Keratinocyte (primary cell): ENCODE results near the gene RRAS. TPM values are rescaled to one million over a fixed set of nuclear protein-coding genes. Genes with fewer than 3 reads are reported as not detected.

ENCODE experiments used
- DNase-seq: peaks from one replicate; pipeline ENCODE4 v3.0.0-alpha.2; 2011; ENCODE audit warnings: low read depth, missing footprints, low spot score
- FAIRE-seq: peaks from 2 replicates; lab custom pipeline; 2011; peaks lifted over from hg19 to GRCh38; lab: Jason Lieb, UNC
- H2AFZ ChIP-seq: 2 replicates; pipeline ENCODE4 v1.6.0; 2012; ENCODE audit warnings: low read length, control low read depth, inconsistent platforms; ENCODE audit not compliant: control insufficient read depth
- H3K27ac ChIP-seq: 2 replicates; pipeline ENCODE4 v1.5.1; 2011; ENCODE audit warnings: low read length; ENCODE audit not compliant: control insufficient read depth, insufficient read depth
- H3K27me3 ChIP-seq: 3 replicates; pipeline ENCODE4 v1.6.0; 2011; ENCODE audit warnings: low read length; ENCODE audit not compliant: control insufficient read depth, insufficient read depth; ENCODE audit errors: extremely low read depth
- H3K36me3 ChIP-seq, 2 experiments: 2 replicates in 1 of 2; 3 replicates in 1 of 2; pipeline ENCODE4 v1.5.1; 2011; ENCODE audit warnings: low read length in 2 of 2, mild to moderate bottlenecking in 1 of 2; ENCODE audit not compliant: control insufficient read depth in 2 of 2, insufficient read depth in 2 of 2; ENCODE audit errors: extremely low read depth in 1 of 2
- H3K4me1 ChIP-seq: 3 replicates; pipeline ENCODE4 v1.5.1; 2011; ENCODE audit warnings: low read length; ENCODE audit not compliant: control insufficient read depth, insufficient read depth; ENCODE audit errors: extremely low read depth
- H3K4me2 ChIP-seq: 3 replicates; pipeline ENCODE4 v1.6.0; 2011; ENCODE audit warnings: low read depth, low read length; ENCODE audit not compliant: control insufficient read depth, insufficient read depth; ENCODE audit errors: extremely low read depth
- H3K4me3 ChIP-seq, 3 experiments: fragments of 200-600 bp in 1 of 3; sonication (generic) in 1 of 3; 2 replicates in 2 of 3; 3 replicates in 1 of 3; pipeline ENCODE4 v1.5.1; 2011 to 2016; ENCODE audit warnings: low read length in 3 of 3, mild to moderate bottlenecking in 3 of 3, control low read depth in 2 of 3, inconsistent platforms in 1 of 3, low read depth in 1 of 3, mixed read lengths in 1 of 3, mixed run types in 1 of 3, moderate library complexity in 1 of 3; ENCODE audit not compliant: control insufficient read depth in 2 of 3, insufficient read depth in 2 of 3; ENCODE audit errors: extremely low read depth in 1 of 3
- H3K79me2 ChIP-seq: 2 replicates; pipeline ENCODE4 v1.6.0; 2012; ENCODE audit warnings: low read length; ENCODE audit not compliant: control insufficient read depth, insufficient read depth
- H3K9ac ChIP-seq: 3 replicates; pipeline ENCODE4 v1.6.0; 2011; ENCODE audit warnings: low read length; ENCODE audit not compliant: control insufficient read depth, insufficient read depth; ENCODE audit errors: extremely low read depth
- H3K9me1 ChIP-seq: 3 replicates; pipeline ENCODE4 v1.6.0; 2011; ENCODE audit warnings: low read length; ENCODE audit not compliant: control insufficient read depth, insufficient read depth; ENCODE audit errors: extremely low read depth
- H3K9me3 ChIP-seq: 2 replicates; pipeline ENCODE4 v1.5.1; 2012; ENCODE audit warnings: low read depth, low read length; ENCODE audit not compliant: control insufficient read depth
- H4K20me1 ChIP-seq: 3 replicates; pipeline ENCODE4 v1.6.0; 2011; ENCODE audit warnings: low read length; ENCODE audit not compliant: control insufficient read depth, insufficient read depth; ENCODE audit errors: extremely low read depth
- EZH2 ChIP-seq: IDR thresholded peaks from one replicate; pipeline ENCODE4 v1.6.1; 2012; ENCODE audit warnings: inconsistent platforms, mild to moderate bottlenecking, low read length, moderate library complexity
- dilution Hi-C: fragments of 300-500 bp; cut with MboI; formaldehyde crosslinking; loops from one replicate; pipeline ENCODE4 v1.7.0; 2020; ENCODE audit warnings: low sequenced_read_pairs; ENCODE audit not compliant: extremely low pct_ligation_motif_present
- polyA plus RNA-seq, 5 experiments: library from polyadenylated mRNA; depleted of rRNA in 3 of 5; stranded (reverse) in 3 of 5; stranded (forward) in 1 of 5; unstranded in 1 of 5; fragments of >200 nt; gene quantifications; 1 replicate in 1 of 5; 2 replicates in 3 of 5; 3 replicates in 1 of 5; pipeline versions ENCODE4 v1.2.1 to v1.2.3, GENCODE V29; 2011 to 2012; ENCODE audit warnings: missing spikeins in 2 of 5, low read depth in 1 of 5, low replicate concordance in 1 of 5
- TF ChIP-seq, protein P1 (sequence below), 3 experiments: IDR thresholded peaks in 1 of 3; conservative IDR thresholded peaks in 1 of 3; optimal IDR thresholded peaks in 1 of 3; 2 replicates in 2 of 3; 3 replicates in 1 of 3; pipeline versions ENCODE3 to v1.5.1; 2011; ENCODE audit warnings: low read length in 3 of 3, mild to moderate bottlenecking in 3 of 3, moderate library complexity in 2 of 3, control low read depth in 1 of 3, inconsistent platforms in 1 of 3; ENCODE audit not compliant: insufficient read depth in 2 of 3; ENCODE audit errors: extremely low read depth in 1 of 3

The RRAS gene
- polyA plus RNA-seq, 1 donor (not counting 4 experiments of a cell fraction or from before 2014, with no cell fraction given): 98.1 TPM

DNA sequence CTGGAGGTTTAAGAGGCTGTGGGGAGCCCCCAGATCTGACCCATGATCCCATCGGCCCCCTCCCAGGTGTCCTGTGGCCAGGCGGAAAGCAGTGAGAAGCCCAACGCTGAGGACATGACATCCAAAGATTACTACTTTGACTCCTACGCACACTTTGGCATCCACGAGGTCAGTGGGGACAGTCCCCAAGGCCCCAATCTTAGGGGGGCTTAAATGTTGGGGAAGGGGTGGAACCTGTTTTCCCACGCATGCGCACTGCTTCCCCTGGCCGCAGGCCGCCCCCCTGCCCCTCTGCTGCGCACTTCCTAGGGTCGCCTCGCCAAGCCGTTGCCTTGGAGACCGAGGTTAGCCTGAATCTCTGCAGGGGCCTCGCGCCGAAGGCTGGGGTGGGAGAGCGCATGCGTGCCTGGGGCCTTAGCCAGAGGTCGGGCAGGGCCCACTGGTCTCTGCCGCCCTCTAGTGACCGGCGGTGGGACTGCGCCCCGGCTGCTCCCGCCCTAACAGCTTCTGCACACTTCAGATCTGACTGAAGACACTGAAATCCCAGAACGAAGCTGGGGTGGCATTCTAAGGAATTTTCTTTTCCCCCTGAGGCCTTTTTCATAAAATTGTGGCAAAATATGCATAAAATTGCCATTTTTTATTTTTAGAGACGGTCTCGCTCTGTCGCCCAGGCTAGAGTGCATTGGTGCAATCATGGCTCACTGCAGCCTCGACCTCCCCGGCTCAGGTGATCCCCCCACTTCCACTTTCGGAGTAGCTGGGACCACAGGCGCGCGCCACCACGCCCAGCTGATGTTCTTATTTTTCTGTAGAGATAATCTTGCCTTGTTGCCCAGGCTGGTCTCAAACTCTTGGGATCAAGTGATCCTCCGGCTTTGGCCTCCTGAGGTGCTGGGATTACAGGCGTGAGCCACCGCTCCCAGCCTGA, 40.7 kb upstream of the RRAS start:
- dilution Hi-C loops: no loop called here
- peak overlapping the region; percentile 37 for H3K9ac ChIP-seq
- FAIRE-seq: no peak
- no peak overlapping the region for H3K27ac ChIP-seq
- no peak for DNase-seq
- no peak overlapping the region for H2AFZ ChIP-seq
- H3K36me3 ChIP-seq: peaks cover 35 to 37% of the 10 kb centered on the region in 2 experiments
- H3K4me1 ChIP-seq: peaks cover 24% of the 10 kb centered on the region
- TF ChIP-seq, protein P1, sequence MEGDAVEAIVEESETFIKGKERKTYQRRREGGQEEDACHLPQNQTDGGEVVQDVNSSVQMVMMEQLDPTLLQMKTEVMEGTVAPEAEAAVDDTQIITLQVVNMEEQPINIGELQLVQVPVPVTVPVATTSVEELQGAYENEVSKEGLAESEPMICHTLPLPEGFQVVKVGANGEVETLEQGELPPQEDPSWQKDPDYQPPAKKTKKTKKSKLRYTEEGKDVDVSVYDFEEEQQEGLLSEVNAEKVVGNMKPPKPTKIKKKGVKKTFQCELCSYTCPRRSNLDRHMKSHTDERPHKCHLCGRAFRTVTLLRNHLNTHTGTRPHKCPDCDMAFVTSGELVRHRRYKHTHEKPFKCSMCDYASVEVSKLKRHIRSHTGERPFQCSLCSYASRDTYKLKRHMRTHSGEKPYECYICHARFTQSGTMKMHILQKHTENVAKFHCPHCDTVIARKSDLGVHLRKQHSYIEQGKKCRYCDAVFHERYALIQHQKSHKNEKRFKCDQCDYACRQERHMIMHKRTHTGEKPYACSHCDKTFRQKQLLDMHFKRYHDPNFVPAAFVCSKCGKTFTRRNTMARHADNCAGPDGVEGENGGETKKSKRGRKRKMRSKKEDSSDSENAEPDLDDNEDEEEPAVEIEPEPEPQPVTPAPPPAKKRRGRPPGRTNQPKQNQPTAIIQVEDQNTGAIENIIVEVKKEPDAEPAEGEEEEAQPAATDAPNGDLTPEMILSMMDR (optimal IDR thresholded peaks at IDR 0.05 in 1 of 3, IDR thresholded peaks at IDR 0.05 in 1 of 3, conservative IDR thresholded peaks at IDR 0.05 in 1 of 3; ENCODE audit: extremely low read depth in 1 of 3, insufficient read depth in 2 of 3, low read length in 3 of 3): peak; percentile 97 to 100 (median 98)
- no peak for TF ChIP-seq EZH2
- peak overlapping the region; percentile 54 for H3K4me2 ChIP-seq
- H3K27me3 ChIP-seq: no peaks in the 10 kb centered on the region
- peaks cover 51% of the 10 kb centered on the region for H3K79me2 ChIP-seq
- H4K20me1 ChIP-seq: peaks cover 27% of the 10 kb centered on the region
- no peaks in the 10 kb centered on the region for H3K9me3 ChIP-seq
- H3K9me1 ChIP-seq: no peaks in the 10 kb centered on the region
- no peak overlapping the region for H3K4me3 ChIP-seq

DNA sequence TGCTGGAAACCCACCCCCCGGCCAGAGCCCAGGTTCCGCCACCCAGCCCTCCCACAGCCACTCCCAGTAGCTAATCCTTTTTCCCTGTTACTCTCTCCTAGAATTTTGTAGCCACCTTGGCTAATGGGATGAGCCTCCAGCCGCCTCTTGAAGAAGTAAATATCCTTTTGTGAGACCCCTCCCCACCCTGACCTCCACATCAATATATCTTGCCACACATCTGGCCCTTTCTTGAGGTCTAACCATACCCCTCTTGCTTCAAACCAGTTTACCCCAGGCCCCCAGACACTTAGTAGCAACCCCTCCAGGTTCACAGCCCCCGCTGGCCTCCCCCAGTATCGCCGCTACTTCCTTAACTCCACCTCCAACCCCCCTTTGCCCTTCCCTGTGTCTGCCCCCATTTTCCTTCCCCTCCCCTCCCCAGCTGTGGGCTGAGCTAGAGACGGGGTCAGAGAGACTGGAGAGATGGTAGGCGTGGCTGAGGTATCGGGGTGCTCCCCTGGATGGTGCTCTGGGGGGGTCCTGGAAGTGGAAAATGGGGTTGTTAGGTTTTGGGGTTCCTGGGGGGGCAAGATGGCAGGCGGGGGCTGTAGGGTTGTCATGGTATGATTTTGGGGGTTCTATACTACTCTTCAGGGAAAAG, 39.9 kb upstream of the RRAS start:
- dilution Hi-C loops: no loop called here
- H3K27me3 ChIP-seq: no peaks in the 10 kb centered on the region
- H3K9me3 ChIP-seq: no peaks in the 10 kb centered on the region
- peaks cover 51% of the 10 kb centered on the region for H3K79me2 ChIP-seq
- DNase-seq: no peak
- FAIRE-seq: no peak
- H3K4me1 ChIP-seq: peaks cover 24% of the 10 kb centered on the region
- no peaks in the 10 kb centered on the region for H3K9me1 ChIP-seq
- peak overlapping the region; percentile 54 for H3K4me2 ChIP-seq
- H3K4me3 ChIP-seq: no peak overlapping the region
- TF ChIP-seq, protein P1 (optimal IDR thresholded peaks at IDR 0.05 in 1 of 3, IDR thresholded peaks at IDR 0.05 in 1 of 3, conservative IDR thresholded peaks at IDR 0.05 in 1 of 3; ENCODE audit: extremely low read depth in 1 of 3, insufficient read depth in 2 of 3, low read length in 3 of 3): no peak
- TF ChIP-seq EZH2: no peak
- H3K27ac ChIP-seq: no peak overlapping the region
- peaks cover 27% of the 10 kb centered on the region for H4K20me1 ChIP-seq
- H3K9ac ChIP-seq: peak overlapping the region; percentile 37
- peaks cover 28 to 29% of the 10 kb centered on the region in 2 experiments for H3K36me3 ChIP-seq
- H2AFZ ChIP-seq: no peak overlapping the region
